Small intestine (tissue), 16 donors: ENCODE measurements around the gene ARHGAP35. TPM values are rescaled to one million over a fixed set of nuclear protein-coding genes. Genes with fewer than 3 reads are reported as not detected.

Source experiments
- DNase-seq, 2 donors: peaks; one replicate each; pipeline versions ENCODE4 v3.0.0 to v3.0.0-alpha.2; 2013
- FAIRE-seq: peaks from 2 replicates; lab custom pipeline; 2012; peaks lifted over from hg19 to GRCh38; lab: Jason Lieb, UNC
- H3K27ac ChIP-seq, 3 donors: one replicate each; pipeline ENCODE4 v1.5.1; 2013; ENCODE audit warnings: low read length in 2 of 3, mild to moderate bottlenecking in 2 of 3, control low read depth in 1 of 3, inconsistent platforms in 1 of 3, low read depth in 1 of 3, moderate library complexity in 1 of 3
- H3K27me3 ChIP-seq, 3 donors: one replicate each; pipeline ENCODE4 v1.6.1; 2013; ENCODE audit warnings: low read length in 3 of 3, inconsistent platforms in 1 of 3; ENCODE audit not compliant: control insufficient read depth in 3 of 3, insufficient read depth in 3 of 3
- H3K36me3 ChIP-seq, 3 donors: one replicate each; pipeline ENCODE4 v1.6.1; 2013; ENCODE audit warnings: low read length in 3 of 3, inconsistent platforms in 1 of 3, low read depth in 1 of 3, mild to moderate bottlenecking in 1 of 3, moderate library complexity in 1 of 3; ENCODE audit not compliant: control insufficient read depth in 3 of 3, insufficient read depth in 2 of 3
- H3K4me1 ChIP-seq, 3 donors: one replicate each; pipeline ENCODE4 v1.6.1; 2013; ENCODE audit warnings: low read length in 2 of 3, inconsistent platforms in 1 of 3, low read depth in 1 of 3, mild to moderate bottlenecking in 1 of 3, moderate library complexity in 1 of 3; ENCODE audit not compliant: control insufficient read depth in 3 of 3, insufficient read depth in 2 of 3
- H3K4me3 ChIP-seq, 3 donors: one replicate each; pipeline ENCODE4 v1.5.1; 2013; ENCODE audit warnings: low read length in 3 of 3, control low read depth in 1 of 3, inconsistent platforms in 1 of 3, low read depth in 1 of 3, mild to moderate bottlenecking in 1 of 3, moderate library complexity in 1 of 3
- H3K9me3 ChIP-seq, 2 donors: one replicate each; pipeline ENCODE4 v1.6.1; 2013; ENCODE audit warnings: low read depth in 1 of 2, low read length in 1 of 2; ENCODE audit not compliant: control insufficient read depth in 2 of 2, insufficient read depth in 1 of 2
- WGBS, 3 donors: extraction: QIAGEN DNeasy Blood & Tissue Kit; methylation state at CpG; one replicate each; pipeline ENCODE4 v1.1.7; 2013; 5-methylcytosine and 5-hydroxymethylcytosine counted together
- long read RNA-seq, 10 donors: transcript quantifications; one replicate each; lab custom pipeline, GENCODE V29; 2026
- polyA plus RNA-seq, 4 donors: library from polyadenylated mRNA; stranded (reverse) in 3 of 4; unstranded in 1 of 4; fragments of 200-250 nt in 3 of 4; fragments of 120-200 nt in 1 of 4; gene quantifications; one replicate each; pipeline versions ENCODE4 v1.2.1 to v1.2.3, GENCODE V29; 2013
- donor health status: healthy with polysubstance abuse.
- donor health status: control.
- donor health status: control.
- donor health status: Bipolar disorder and iron deficiency.
- donor health status: healthy.

ARHGAP35 gene
- 10 to 100 TPM; 12.7 to 46.5 (median 19.6) TPM for polyA plus RNA-seq
- long read RNA-seq, donor 1, full-length matches to known transcripts: 22 of 27 reads
- long read RNA-seq, donor 1, partial matches to known transcripts: 5 of 27 reads
- long read RNA-seq, donor 1, other reads (novel, unspliced or antisense): 0 of 27 reads
- long read RNA-seq, donor 2, full-length matches to known transcripts: 6 of 6 reads
- long read RNA-seq, donor 2, partial matches to known transcripts: 0 of 6 reads
- long read RNA-seq, donor 2, other reads (novel, unspliced or antisense): 0 of 6 reads
- long read RNA-seq, donor 3, full-length matches to known transcripts: 10 of 15 reads
- long read RNA-seq, donor 3, partial matches to known transcripts: 5 of 15 reads
- long read RNA-seq, donor 3, other reads (novel, unspliced or antisense): 0 of 15 reads
- long read RNA-seq, donor 4, full-length matches to known transcripts: 1 of 1 reads
- long read RNA-seq, donor 4, partial matches to known transcripts: 0 of 1 reads
- long read RNA-seq, donor 4, other reads (novel, unspliced or antisense): 0 of 1 reads
- long read RNA-seq, donor 5, full-length matches to known transcripts: 3 of 3 reads
- long read RNA-seq, donor 5, partial matches to known transcripts: 0 of 3 reads
- long read RNA-seq, donor 5, other reads (novel, unspliced or antisense): 0 of 3 reads
- long read RNA-seq, donor 6, full-length matches to known transcripts: 7 of 7 reads
- long read RNA-seq, donor 6, partial matches to known transcripts: 0 of 7 reads
- long read RNA-seq, donor 6, other reads (novel, unspliced or antisense): 0 of 7 reads
- long read RNA-seq, donor 7, full-length matches to known transcripts: 7 of 195 reads
- long read RNA-seq, donor 7, partial matches to known transcripts: 188 of 195 reads
- long read RNA-seq, donor 7, other reads (novel, unspliced or antisense): 0 of 195 reads
- long read RNA-seq, donor 8, partial matches to known transcripts: 0 of 1 reads
- long read RNA-seq, donor 8, other reads (novel, unspliced or antisense): 0 of 1 reads
- long read RNA-seq, donor 9, full-length matches to known transcripts: 3 of 3 reads
- long read RNA-seq, donor 9, partial matches to known transcripts: 0 of 3 reads
- long read RNA-seq, donor 9, other reads (novel, unspliced or antisense): 0 of 3 reads
- long read RNA-seq, donor 10, full-length matches to known transcripts: 10 of 16 reads
- long read RNA-seq, donor 10, partial matches to known transcripts: 6 of 16 reads
- long read RNA-seq, donor 10, other reads (novel, unspliced or antisense): 0 of 16 reads

DNA sequence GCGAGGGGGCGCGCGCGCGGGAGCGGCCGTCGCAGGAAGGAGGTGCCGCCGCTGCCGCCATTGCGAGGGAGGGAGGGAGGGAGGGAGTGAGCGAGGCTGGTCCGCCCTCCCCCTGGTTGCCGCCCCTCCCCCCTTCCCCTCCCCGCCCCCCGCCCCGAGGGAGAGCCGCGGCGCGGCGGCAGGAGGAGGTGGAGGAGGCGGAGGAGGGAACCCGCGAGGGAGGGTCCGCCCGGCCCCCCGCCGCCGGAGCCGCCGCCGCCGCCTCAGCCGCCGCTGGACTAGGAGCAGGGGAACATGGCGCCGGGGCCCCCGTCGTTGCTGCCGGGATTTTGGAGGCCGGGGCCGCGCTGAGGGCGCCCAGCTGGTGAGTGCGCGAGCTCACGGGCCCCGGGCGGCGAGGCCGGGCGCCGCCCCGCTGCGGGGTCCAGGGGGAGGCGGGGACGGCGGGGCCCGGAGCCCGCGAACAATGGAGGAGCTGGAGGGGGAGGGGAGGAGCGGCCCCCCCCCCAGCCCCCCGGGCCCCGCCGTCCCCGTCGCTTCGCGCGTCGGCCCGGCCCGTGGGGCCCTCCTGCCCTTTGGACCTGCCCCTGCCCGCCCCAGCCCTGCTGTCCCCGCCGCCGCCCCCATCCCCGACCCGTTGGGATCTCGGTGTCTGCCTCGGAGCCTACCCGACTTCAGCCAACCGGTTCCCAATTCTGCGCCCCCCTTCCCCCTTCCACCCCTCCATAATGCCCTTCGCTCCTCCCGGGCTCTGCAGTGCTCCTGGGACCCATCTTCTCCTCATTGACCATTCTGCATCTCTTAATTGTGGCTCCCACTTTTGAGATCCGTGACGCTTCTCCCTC, at the start of gene ARHGAP35:
TSS of gene ARHGAP35 (plus strand) at position 152 of the 845 bp plus-strand sequence. CDS start 57,679 bp downstream, outside the sequence.
- 1% methylated on average over 7 to 79 of the region's 91 CpGs for WGBS, 3 donors
- H3K36me3 ChIP-seq: peaks cover 0 to 16% (median 0%) of the 10 kb centered on the region in 3 donors
- no peak for FAIRE-seq
- peak within 1 kb of the TSS; percentile 68 to 85 (median 81) for H3K4me3 ChIP-seq
- no peaks in the 10 kb centered on the region for H3K27me3 ChIP-seq
- peak within 1 kb of the TSS; percentile 89 to 98 (median 95) for H3K27ac ChIP-seq
- peak; percentile 78 to 84 for DNase-seq
- no peaks in the 10 kb centered on the region for H3K9me3 ChIP-seq
- H3K4me1 ChIP-seq: peaks cover 3 to 34% (median 25%) of the 10 kb centered on the region in 3 donors

DNA sequence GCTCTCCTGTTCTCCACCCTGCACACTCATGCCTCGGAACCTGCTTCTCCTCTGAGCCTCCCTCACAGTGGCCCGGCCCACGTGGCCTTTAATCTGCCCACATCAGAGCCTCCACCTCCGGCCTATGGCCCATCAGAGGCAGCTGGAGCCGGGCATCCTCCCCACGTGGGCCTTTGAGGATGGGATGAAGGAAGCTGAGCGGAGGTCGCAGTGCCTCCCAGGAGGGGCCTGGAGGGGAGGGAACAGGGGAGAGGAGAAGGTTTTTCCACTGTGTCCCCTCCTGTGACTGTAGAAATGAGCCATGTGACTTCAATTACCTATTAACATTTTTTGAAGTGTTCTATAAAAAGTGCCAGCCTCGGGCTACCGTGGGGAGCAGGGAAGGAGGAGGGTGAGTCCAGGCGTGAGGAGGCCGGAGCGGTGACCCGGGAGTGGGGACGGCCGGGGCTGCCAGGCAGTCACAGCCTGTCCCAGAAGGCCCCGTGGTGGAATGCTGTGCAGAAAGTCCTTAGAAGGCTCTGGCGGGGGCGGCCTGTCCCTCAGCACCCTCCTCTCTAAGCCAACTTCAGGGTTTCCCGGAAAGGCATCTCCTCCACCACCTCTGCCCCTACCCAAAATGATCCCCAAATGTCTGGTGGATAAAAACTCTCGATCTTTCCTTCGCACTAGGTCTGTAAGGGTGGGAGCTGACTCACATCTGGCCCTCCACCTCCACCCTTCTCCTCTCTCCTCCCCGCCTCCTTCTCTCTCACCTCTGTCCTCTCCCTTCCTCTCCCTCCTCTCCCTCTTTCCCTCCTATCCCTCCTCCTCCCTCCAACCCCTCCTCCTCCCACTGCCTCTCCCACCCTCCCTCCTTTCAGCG, 47.6 kb upstream of the ARHGAP35 start:
- Histone ChIP-seq H3K9me3 (no peaks in the 10 kb centered on the region), H3K27me3 (no peaks in the 10 kb centered on the region), H3K4me1 (peaks cover 0 to 10% (median 0%) of the 10 kb centered on the region in 3 donors), H3K27ac (peak overlapping the region in 1 of 3 donors; percentile 49), H3K4me3 (no peak overlapping the region), H3K36me3 (no peaks in the 10 kb centered on the region)
- WGBS, 3 donors: 64 to 76% (median 70%) methylated on average over 22 to 24 of the region's 24 CpGs
- no peak for FAIRE-seq
- no peak for DNase-seq

DNA sequence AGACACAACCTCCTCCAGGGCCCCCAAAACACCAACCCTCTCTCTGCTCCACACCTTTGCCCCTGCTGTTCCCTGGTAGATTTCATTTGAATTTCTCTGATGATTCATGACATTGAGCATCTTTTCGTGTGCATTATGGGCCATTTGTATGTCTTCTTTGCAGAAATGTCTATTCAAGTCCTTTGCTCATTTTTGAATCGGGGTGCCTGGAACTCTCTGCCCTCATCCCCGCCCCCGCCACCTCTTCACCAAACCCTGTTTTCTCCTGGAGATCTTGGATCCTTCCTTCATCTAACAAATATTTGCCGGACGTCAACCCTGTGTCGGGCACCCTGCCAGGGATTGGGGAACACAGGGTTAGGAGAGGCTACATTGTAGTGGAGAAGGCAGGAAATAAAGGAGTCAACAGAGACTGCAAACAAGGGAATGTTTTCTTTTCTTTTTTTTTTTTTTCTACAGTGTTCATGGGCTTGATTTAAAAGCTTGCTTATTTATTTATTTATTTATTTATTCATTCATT, 46.9 kb upstream of the ARHGAP35 start:
- H3K4me1 ChIP-seq: peaks cover 0 to 10% (median 0%) of the 10 kb centered on the region in 3 donors
- no peak overlapping the region for H3K4me3 ChIP-seq
- no peaks in the 10 kb centered on the region for H3K36me3 ChIP-seq
- 44 to 56% (median 53%) methylated on average over 7 of the region's 7 CpGs for WGBS, 3 donors
- no peaks in the 10 kb centered on the region for H3K27me3 ChIP-seq
- FAIRE-seq (no peak), DNase-seq (no peak)
- H3K9me3 ChIP-seq: no peaks in the 10 kb centered on the region
- peak overlapping the region in 1 of 3 donors; percentile 49 for H3K27ac ChIP-seq

DNA sequence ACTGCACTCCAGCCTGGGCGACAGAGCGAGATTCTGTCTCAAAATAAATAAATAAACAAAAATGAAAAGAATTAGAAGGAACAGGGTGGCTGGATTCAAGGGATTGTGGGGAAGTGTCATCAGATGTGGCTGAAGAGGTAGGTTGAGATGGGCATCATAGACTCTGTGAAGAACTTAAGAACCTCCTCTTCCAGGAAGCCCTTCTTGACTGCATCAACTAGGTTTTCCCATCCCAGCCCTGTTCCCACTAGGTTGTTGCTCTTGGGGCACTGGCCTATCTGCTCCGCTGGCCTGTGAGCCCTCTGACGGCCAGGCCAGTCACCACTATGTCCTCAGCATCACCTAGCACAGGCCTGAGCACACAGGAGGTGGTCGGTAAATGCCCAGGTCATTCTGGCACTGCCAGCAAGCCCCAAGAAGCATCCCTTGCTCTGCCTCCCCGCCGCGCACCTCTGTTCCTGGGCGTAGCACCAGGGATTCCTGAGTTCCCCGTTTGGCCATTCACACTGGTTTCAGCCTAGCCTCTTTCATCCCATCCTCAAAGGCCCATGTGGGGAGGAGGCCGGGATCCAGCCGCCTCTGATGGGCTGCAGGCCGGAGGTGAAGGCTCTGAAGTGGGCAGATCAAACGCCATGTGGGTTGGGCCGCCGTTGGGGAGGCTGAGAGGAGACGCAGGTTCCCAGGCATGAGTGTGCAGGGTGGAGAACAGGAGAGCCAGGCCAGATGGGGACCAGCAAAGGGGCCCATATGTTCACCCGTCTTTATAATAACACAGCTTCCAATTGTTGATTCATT, 44.8 kb upstream of the ARHGAP35 start:
- 79 to 82% (median 82%) methylated on average over 18 of the region's 18 CpGs for WGBS, 3 donors
- H3K36me3 ChIP-seq: no peaks in the 10 kb centered on the region
- peaks cover 0 to 17% (median under 1%) of the 10 kb centered on the region in 3 donors for H3K4me1 ChIP-seq
- no peaks in the 10 kb centered on the region for H3K27me3 ChIP-seq
- no peak for FAIRE-seq
- no peak for DNase-seq
- H3K4me3 ChIP-seq: no peak overlapping the region
- no peak overlapping the region for H3K27ac ChIP-seq
- H3K9me3 ChIP-seq: no peaks in the 10 kb centered on the region

DNA sequence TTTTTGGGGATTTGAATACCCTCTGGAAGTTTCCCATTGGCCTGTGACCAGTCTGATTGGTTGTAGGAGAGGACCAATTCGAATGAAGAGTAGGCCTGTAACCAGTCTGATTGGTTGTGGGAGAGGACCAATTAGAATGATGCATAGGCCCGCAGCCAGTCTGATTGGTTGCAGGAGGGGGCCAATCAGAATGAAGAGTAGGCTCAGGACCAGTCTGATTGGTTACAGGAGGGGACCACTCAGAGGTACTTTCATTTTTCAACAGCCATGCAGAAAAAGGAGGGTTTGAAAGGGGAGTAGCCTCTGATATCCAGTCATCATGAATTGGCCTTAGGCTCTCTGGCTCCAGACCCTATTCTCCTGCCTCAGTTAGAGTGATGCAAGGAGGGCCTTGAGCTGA, 42.0 kb upstream of the ARHGAP35 start:
- Histone ChIP-seq H3K4me3 (no peak overlapping the region), H3K27ac (no peak overlapping the region), H3K4me1 (peaks cover 2 to 21% (median 9%) of the 10 kb centered on the region in 3 donors), H3K36me3 (no peaks in the 10 kb centered on the region), H3K9me3 (no peaks in the 10 kb centered on the region), H3K27me3 (no peaks in the 10 kb centered on the region)
- DNase-seq (no peak), FAIRE-seq (no peak)
- 90 to 97% (median 94%) methylated on average over 2 of the region's 2 CpGs for WGBS, 3 donors

DNA sequence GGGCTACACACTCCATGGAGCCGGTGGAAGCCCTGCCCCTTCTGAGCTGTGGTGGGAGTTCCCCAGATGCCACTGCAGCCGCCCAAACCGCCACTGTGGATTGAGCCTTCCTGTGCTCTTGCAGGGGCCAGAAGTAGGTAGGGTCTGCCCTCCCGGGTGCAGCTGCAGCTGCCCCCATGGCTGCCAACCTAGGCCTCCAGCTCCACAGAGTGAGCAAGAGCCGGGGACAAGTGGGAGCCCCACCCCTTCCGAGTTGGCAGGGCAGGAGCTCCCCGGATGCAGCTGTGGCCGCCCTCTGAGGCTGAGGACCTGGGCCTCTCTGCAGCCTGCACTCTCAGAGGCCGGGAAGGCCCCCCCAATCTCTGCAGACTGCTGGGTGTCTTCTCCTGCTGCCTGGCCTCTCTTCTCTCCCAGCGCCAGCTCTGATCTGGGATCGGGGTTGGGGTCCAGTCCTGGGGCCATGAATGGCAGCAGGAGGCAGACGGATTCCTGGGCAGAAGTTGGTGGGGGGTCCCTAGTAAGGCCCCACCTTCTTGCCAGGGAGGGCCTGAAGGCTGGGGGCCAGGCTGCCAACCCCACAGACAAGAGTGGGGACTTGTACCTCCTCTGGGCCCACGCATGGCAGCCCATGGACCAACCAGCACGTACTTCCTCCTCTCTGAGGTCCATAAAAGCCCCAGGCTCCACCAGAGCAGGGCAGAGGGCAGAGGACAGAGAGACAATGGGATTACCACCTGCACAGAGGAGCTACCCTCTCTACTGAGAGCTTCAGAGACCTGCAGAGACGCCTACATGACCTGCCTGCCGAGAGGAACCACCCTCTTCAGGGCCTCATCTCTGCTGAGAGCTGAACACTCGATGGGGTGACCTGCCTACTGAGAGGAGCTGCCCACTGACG, 39.0 kb upstream of the ARHGAP35 start:
- Histone ChIP-seq H3K27ac (peak overlapping the region in 2 of 3 donors; percentile 49 to 53), H3K9me3 (no peaks in the 10 kb centered on the region), H3K36me3 (no peaks in the 10 kb centered on the region), H3K4me3 (no peak overlapping the region), H3K27me3 (no peaks in the 10 kb centered on the region), H3K4me1 (peaks cover 2 to 21% (median 9%) of the 10 kb centered on the region in 3 donors)
- 55 to 57% (median 56%) methylated on average over 17 to 18 of the region's 18 CpGs for WGBS, 3 donors
- DNase-seq (peak; percentile 24 to 63), FAIRE-seq (no peak)
